A549 (cell line): ENCODE data around the gene CDHR2.

Experiments
- BCL3 ChIP-seq: fragments of >200 bp; sonication (Bioruptor Twin); formaldehyde crosslinking; IDR thresholded peaks from 3 replicates; pipeline ENCODE4 v1.6.1; 2016
- CBX8 ChIP-seq: fragments of 200-600 bp; sonication (generic); IDR thresholded peaks from 2 replicates; pipeline ENCODE4 v1.6.1; 2016
- CEBPB ChIP-seq, 2 experiments: fragments of >200 bp in 1 of 2; sonication (Bioruptor Twin) in 1 of 2; formaldehyde crosslinking in 1 of 2; IDR thresholded peaks; 2 replicates each; pipeline ENCODE4 v1.6.1; 2012 to 2016
- CTCF ChIP-seq: fragments of >200 bp; sonication (Bioruptor Twin); formaldehyde crosslinking; IDR thresholded peaks from 3 replicates; pipeline ENCODE4 v1.5.1; 2016
- E2F6 ChIP-seq: IDR thresholded peaks from 2 replicates; pipeline ENCODE4 v1.6.1; 2012; ENCODE audit warnings: low read depth, borderline replicate concordance
- EP300 ChIP-seq, 2 experiments: fragments of >200 bp; sonication (Bioruptor Twin); formaldehyde crosslinking; IDR thresholded peaks; 2 replicates in 1 of 2; 3 replicates in 1 of 2; pipeline ENCODE4 v1.6.1; 2016 to 2017
- FOSB ChIP-seq: fragments of 250-450 bp; sonication (Bioruptor Pico); IDR thresholded peaks from 2 replicates; pipeline ENCODE4 v1.5.0; 2020; ENCODE audit warnings: mild to moderate bottlenecking, moderate library complexity
- NPAS2 ChIP-seq: fragments of 250-450 bp; sonication (Bioruptor Pico); IDR thresholded peaks from 2 replicates; pipeline ENCODE4 v1.8.0; 2022; ENCODE audit warnings: mild to moderate bottlenecking, moderate library complexity, borderline replicate concordance
- POLR2A ChIP-seq: IDR thresholded peaks from 2 replicates; pipeline ENCODE4 v1.6.1; 2012; ENCODE audit warnings: mild to moderate bottlenecking, low read length
- SMC3 ChIP-seq: fragments of >200 bp; sonication (Bioruptor Twin); formaldehyde crosslinking; IDR thresholded peaks from 3 replicates; pipeline ENCODE4 v1.6.1; 2018; ENCODE audit warnings: inconsistent platforms

- TF ChIP-seq POLR2A = no peak
- no peak for TF ChIP-seq CTCF
- TF ChIP-seq EP300 (IDR thresholded peaks at IDR 0.05) = no peak
- TF ChIP-seq FOSB = no peak
- no peak for TF ChIP-seq CEBPB (IDR thresholded peaks at IDR 0.05)
- no peak for TF ChIP-seq BCL3
- TF ChIP-seq SMC3 = no peak
- no peak for TF ChIP-seq CBX8
- no peak for TF ChIP-seq E2F6
- TF ChIP-seq NPAS2 = no peak
Observed at GRCh38 chr5:176628406-176629228, 79.5 kb downstream of the CDHR2 start.
